GM12891 (cell line): ENCODE results near the gene ANO7.
"Not testable (repeated sequence)": the region's sequence is repeated elsewhere in the genome, so short reads cannot be mapped to it uniquely, and the experiment has no call there.

Source experiments
- PAX5 ChIP-seq: IDR thresholded peaks from 2 replicates; pipeline ENCODE4 v1.6.1; 2011; ENCODE audit warnings: low read length, moderate library complexity, mild to moderate bottlenecking; ENCODE audit not compliant: insufficient read depth, severe bottlenecking
- POLR2A ChIP-seq: IDR thresholded peaks from 2 replicates; pipeline ENCODE4 v1.6.1; 2011; ENCODE audit warnings: low read depth, low read length, control low read depth
- POLR2AphosphoS5 ChIP-seq: IDR thresholded peaks from 2 replicates; pipeline ENCODE4 v1.6.1; 2011; ENCODE audit warnings: low read depth, low read length, control low read depth
- POU2F2 ChIP-seq: IDR thresholded peaks from 2 replicates; pipeline ENCODE4 v1.6.1; 2011; ENCODE audit warnings: low read depth, mild to moderate bottlenecking, control low read depth, low read length, moderate library complexity
- SPI1 ChIP-seq: IDR thresholded peaks from 2 replicates; pipeline ENCODE4 v1.6.1; 2011; ENCODE audit warnings: low read depth, low read length, control low read depth
- TAF1 ChIP-seq: IDR thresholded peaks from 2 replicates; pipeline ENCODE4 v1.6.1; 2011; ENCODE audit warnings: low read depth, low read length, control low read depth

DNA sequence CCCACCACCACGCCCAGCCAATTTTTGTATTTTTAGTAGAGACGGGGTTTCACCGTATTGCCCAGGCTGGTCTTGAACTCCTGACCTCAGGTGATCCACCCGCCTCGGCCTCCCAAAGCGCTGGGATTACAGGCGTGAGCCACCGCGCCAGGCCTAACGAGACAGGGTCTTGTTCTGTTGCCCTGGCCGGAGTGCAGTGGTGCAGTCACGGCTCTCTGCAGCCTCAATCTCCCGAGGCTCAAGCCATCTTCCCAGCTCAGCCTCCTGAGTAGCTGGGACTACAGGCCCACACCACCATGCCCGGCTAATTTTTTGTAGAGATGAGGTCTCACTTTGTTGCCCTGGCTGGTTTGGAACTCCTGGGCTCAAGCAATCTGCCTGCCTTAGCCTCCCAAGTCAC lies 8.8 kb downstream of the ANO7 start:
- TF ChIP-seq POU2F2, POLR2A, SPI1, POLR2AphosphoS5, TAF1, PAX5: not testable (repeated sequence)
